ENCODE results near the gene KIAA0753.

The KIAA0753 gene

GRCh38 chr17:6592173-6592572 lies 48.3 kb downstream of the KIAA0753 start:
- peaks cover 21 to 47% of the 10 kb centered on the region in 2 experiments for H3K36me3 ChIP-seq (ENCODE audit: control insufficient read depth in 1 of 2, insufficient read depth in 2 of 2, low read length in 2 of 2)
- no CpG with 5 or more reads among the region's 6 CpGs for WGBS (ENCODE audit: extremely low coverage, insufficient coverage, insufficient read length)
- no peak overlapping the region for H2AK5ac ChIP-seq (ENCODE audit: low read length)
- H3K14ac ChIP-seq (ENCODE audit: low read length): no peak overlapping the region
- H4K91ac ChIP-seq (ENCODE audit: low read depth, low read length): no peak overlapping the region
- H2BK120ac ChIP-seq (ENCODE audit: insufficient read depth, low read length, poor library complexity): no peak overlapping the region
- no peak overlapping the region for H4K8ac ChIP-seq (ENCODE audit: low read depth, low read length)
- H2BK5ac ChIP-seq (ENCODE audit: low read depth, low read length, poor library complexity): no peak overlapping the region
- no peak overlapping the region for H2AFZ ChIP-seq (ENCODE audit: insufficient read depth, low read length, poor library complexity)
- no peaks in the 10 kb centered on the region for H3K79me2 ChIP-seq (ENCODE audit: control insufficient read depth, insufficient read depth, low read length, poor library complexity)
- no peak overlapping the region for H3K9ac ChIP-seq (ENCODE audit: low read length)
- no peak overlapping the region for H3K4ac ChIP-seq (ENCODE audit: low read depth, low read length)
- no peak overlapping the region for H4K12ac ChIP-seq (ENCODE audit: low read depth, low read length)
- H3K27ac ChIP-seq (ENCODE audit: low read depth, low read length): no peak overlapping the region
- H3K23ac ChIP-seq (ENCODE audit: low read length): no peak overlapping the region
- H3K27me3 ChIP-seq (ENCODE audit: insufficient read depth, low read length): no peaks in the 10 kb centered on the region
- no peaks in the 10 kb centered on the region for H3K79me1 ChIP-seq (ENCODE audit: low read length)
- H3K4me2 ChIP-seq (ENCODE audit: low read length): no peak overlapping the region
- no peaks in the 10 kb centered on the region for H3K4me1 ChIP-seq (ENCODE audit: control insufficient read depth in 1 of 2, insufficient read depth in 2 of 2, low read length in 2 of 2)
- no peaks in the 10 kb centered on the region for H3K9me3 ChIP-seq (ENCODE audit: insufficient read depth, low read depth, low read length)
- no peak overlapping the region for H3K18ac ChIP-seq (ENCODE audit: low read length)
- no peak overlapping the region for H2BK12ac ChIP-seq (ENCODE audit: low read length)
- no peak overlapping the region for H3K4me3 ChIP-seq (ENCODE audit: low read depth, low read length)
- peak; percentile 47 to 75 for DNase-seq

DNA sequence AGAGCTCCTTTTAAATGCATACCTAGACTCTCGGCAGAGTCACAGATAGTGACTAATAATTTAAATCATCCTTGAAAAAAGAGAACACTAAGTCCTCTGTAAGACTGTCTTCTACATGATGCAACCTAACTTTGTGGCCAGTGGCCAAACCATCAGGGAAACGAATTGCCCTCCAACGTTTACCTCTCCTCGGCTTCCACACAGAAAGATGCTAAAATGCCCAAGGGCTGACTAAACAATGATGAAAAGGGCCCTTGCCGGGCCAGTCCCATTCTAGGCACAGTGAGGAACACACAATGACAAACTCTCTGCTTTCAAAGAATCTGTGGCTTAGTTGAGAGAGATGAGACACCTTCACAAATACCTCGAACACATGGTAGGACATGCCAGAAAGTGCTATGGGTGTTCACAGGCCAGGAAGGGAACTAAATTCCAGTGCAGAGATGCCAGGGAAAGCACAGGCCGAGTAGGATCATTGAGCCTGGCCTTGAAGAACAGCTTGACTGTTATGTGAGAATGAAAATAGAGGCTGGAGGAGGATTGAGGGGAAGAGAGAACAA lies 48.8 kb downstream of the KIAA0753 start:
- Histone ChIP-seq H4K8ac (ENCODE audit: low read depth, low read length) (no peak overlapping the region), H3K79me1 (ENCODE audit: low read length) (no peaks in the 10 kb centered on the region), H3K23ac (ENCODE audit: low read length) (no peak overlapping the region), H4K91ac (ENCODE audit: low read depth, low read length) (no peak overlapping the region), H2BK120ac (ENCODE audit: insufficient read depth, low read length, poor library complexity) (no peak overlapping the region), H3K4ac (ENCODE audit: low read depth, low read length) (no peak overlapping the region), H3K27me3 (ENCODE audit: insufficient read depth, low read length) (no peaks in the 10 kb centered on the region), H2AFZ (ENCODE audit: insufficient read depth, low read length, poor library complexity) (no peak overlapping the region), H3K27ac (ENCODE audit: low read depth, low read length) (no peak overlapping the region), H3K9ac (ENCODE audit: low read length) (no peak overlapping the region), H3K18ac (ENCODE audit: low read length) (no peak overlapping the region), H3K4me3 (ENCODE audit: low read depth, low read length) (no peak overlapping the region), H2AK5ac (ENCODE audit: low read length) (no peak overlapping the region), H2BK12ac (ENCODE audit: low read length) (no peak overlapping the region), H2BK5ac (ENCODE audit: low read depth, low read length, poor library complexity) (no peak overlapping the region), H3K4me2 (ENCODE audit: low read length) (no peak overlapping the region), H3K79me2 (ENCODE audit: control insufficient read depth, insufficient read depth, low read length, poor library complexity) (no peaks in the 10 kb centered on the region), H3K36me3 (ENCODE audit: control insufficient read depth in 1 of 2, insufficient read depth in 2 of 2, low read length in 2 of 2) (peaks cover 23 to 50% of the 10 kb centered on the region in 2 experiments), H3K4me1 (ENCODE audit: control insufficient read depth in 1 of 2, insufficient read depth in 2 of 2, low read length in 2 of 2) (no peaks in the 10 kb centered on the region), H3K9me3 (ENCODE audit: insufficient read depth, low read depth, low read length) (no peaks in the 10 kb centered on the region), H3K14ac (ENCODE audit: low read length) (no peak overlapping the region), H4K12ac (ENCODE audit: low read depth, low read length) (no peak overlapping the region)
- DNase-seq: peak; percentile 53 to 77
- no CpG with 5 or more reads among the region's 7 CpGs for WGBS (ENCODE audit: extremely low coverage, insufficient coverage, insufficient read length)

- H2BK5ac ChIP-seq (ENCODE audit: low read depth, low read length, poor library complexity): no peak overlapping the region
- no peak overlapping the region for H2BK12ac ChIP-seq (ENCODE audit: low read length)
- H3K14ac ChIP-seq (ENCODE audit: low read length): no peak overlapping the region
- H2AFZ ChIP-seq (ENCODE audit: insufficient read depth, low read length, poor library complexity): no peak overlapping the region
- no peak overlapping the region for H4K91ac ChIP-seq (ENCODE audit: low read depth, low read length)
- H2AK5ac ChIP-seq (ENCODE audit: low read length): no peak overlapping the region
- no peak overlapping the region for H3K23ac ChIP-seq (ENCODE audit: low read length)
- H3K27me3 ChIP-seq (ENCODE audit: insufficient read depth, low read length): no peaks in the 10 kb centered on the region
- H3K36me3 ChIP-seq (ENCODE audit: control insufficient read depth in 1 of 2, insufficient read depth in 2 of 2, low read length in 2 of 2): peaks cover 18 to 46% of the 10 kb centered on the region in 2 experiments
- no peak overlapping the region for H4K8ac ChIP-seq (ENCODE audit: low read depth, low read length)
- no CpG with 5 or more reads among the region's 15 CpGs for WGBS (ENCODE audit: extremely low coverage, insufficient coverage, insufficient read length)
- no peak overlapping the region for H3K9ac ChIP-seq (ENCODE audit: low read length)
- H3K4me3 ChIP-seq (ENCODE audit: low read depth, low read length): no peak overlapping the region
- H3K4me2 ChIP-seq (ENCODE audit: low read length): no peak overlapping the region
- H3K9me3 ChIP-seq (ENCODE audit: insufficient read depth, low read depth, low read length): no peaks in the 10 kb centered on the region
- peak; percentile 59 to 79 for DNase-seq
- H2BK120ac ChIP-seq (ENCODE audit: insufficient read depth, low read length, poor library complexity): no peak overlapping the region
- H3K79me1 ChIP-seq (ENCODE audit: low read length): no peaks in the 10 kb centered on the region
- no peaks in the 10 kb centered on the region for H3K79me2 ChIP-seq (ENCODE audit: control insufficient read depth, insufficient read depth, low read length, poor library complexity)
- no peak overlapping the region for H3K4ac ChIP-seq (ENCODE audit: low read depth, low read length)
- no peak overlapping the region for H3K18ac ChIP-seq (ENCODE audit: low read length)
- H3K27ac ChIP-seq (ENCODE audit: low read depth, low read length): no peak overlapping the region
- H3K4me1 ChIP-seq (ENCODE audit: control insufficient read depth in 1 of 2, insufficient read depth in 2 of 2, low read length in 2 of 2): no peaks in the 10 kb centered on the region
- H4K12ac ChIP-seq (ENCODE audit: low read depth, low read length): no peak overlapping the region
Observed at GRCh38 chr17:6589266-6589946, 51.1 kb downstream of the KIAA0753 start.

GRCh38 chr17:6588165-6588564 lies 52.3 kb downstream of the KIAA0753 start:
- Histone ChIP-seq H4K91ac (ENCODE audit: low read depth, low read length) (no peak overlapping the region), H3K36me3 (ENCODE audit: control insufficient read depth in 1 of 2, insufficient read depth in 2 of 2, low read length in 2 of 2) (peaks cover 14 to 44% of the 10 kb centered on the region in 2 experiments), H3K79me2 (ENCODE audit: control insufficient read depth, insufficient read depth, low read length, poor library complexity) (no peaks in the 10 kb centered on the region), H4K8ac (ENCODE audit: low read depth, low read length) (no peak overlapping the region), H3K79me1 (ENCODE audit: low read length) (no peaks in the 10 kb centered on the region), H3K23ac (ENCODE audit: low read length) (no peak overlapping the region), H3K14ac (ENCODE audit: low read length) (no peak overlapping the region), H2BK12ac (ENCODE audit: low read length) (no peak overlapping the region), H4K12ac (ENCODE audit: low read depth, low read length) (no peak overlapping the region), H3K27ac (ENCODE audit: low read depth, low read length) (no peak overlapping the region), H3K4me3 (ENCODE audit: low read depth, low read length) (no peak overlapping the region), H2BK5ac (ENCODE audit: low read depth, low read length, poor library complexity) (no peak overlapping the region), H2AFZ (ENCODE audit: insufficient read depth, low read length, poor library complexity) (no peak overlapping the region), H3K9me3 (ENCODE audit: insufficient read depth, low read depth, low read length) (no peaks in the 10 kb centered on the region), H2AK5ac (ENCODE audit: low read length) (no peak overlapping the region), H3K4ac (ENCODE audit: low read depth, low read length) (no peak overlapping the region), H3K18ac (ENCODE audit: low read length) (no peak overlapping the region), H3K27me3 (ENCODE audit: insufficient read depth, low read length) (no peaks in the 10 kb centered on the region), H3K4me2 (ENCODE audit: low read length) (no peak overlapping the region), H2BK120ac (ENCODE audit: insufficient read depth, low read length, poor library complexity) (no peak overlapping the region), H3K9ac (ENCODE audit: low read length) (no peak overlapping the region), H3K4me1 (ENCODE audit: control insufficient read depth in 1 of 2, insufficient read depth in 2 of 2, low read length in 2 of 2) (no peaks in the 10 kb centered on the region)
- no peak for DNase-seq
- WGBS (ENCODE audit: extremely low coverage, insufficient coverage, insufficient read length): no CpG with 5 or more reads among the region's 5 CpGs
